Breast epithelium (tissue), 4 donors: ENCODE data around the gene TMEM126A. TPM values are rescaled to one million over a fixed set of nuclear protein-coding genes. Genes with fewer than 3 reads are reported as not detected.

ENCODE experiments used
- DNase-seq, 2 donors: peaks; one replicate each; pipeline ENCODE4 v3.0.0-alpha.2; 2019; ENCODE audit warnings: low spot score in 2 of 2
- H3K27ac ChIP-seq, 2 donors: fragments of 200-600 bp; sonication (generic) in 1 of 2; one replicate each; pipeline ENCODE4 v1.5.1; 2016 to 2019; ENCODE audit warnings: mild to moderate bottlenecking in 1 of 2
- H3K27me3 ChIP-seq, 2 donors: fragments of 200-600 bp; sonication (generic) in 1 of 2; one replicate each; pipeline versions ENCODE4 v1.5.1 to v1.6.0; 2017 to 2019; ENCODE audit warnings: control low read depth in 1 of 2, mild to moderate bottlenecking in 1 of 2
- H3K36me3 ChIP-seq: fragments of 200-600 bp; one replicate; pipeline ENCODE4 v1.5.1; 2019
- H3K4me1 ChIP-seq, 2 donors: fragments of 200-600 bp; sonication (generic); one replicate each; pipeline ENCODE4 v1.5.1; 2016 to 2019; ENCODE audit warnings: control low read depth in 1 of 2
- H3K4me3 ChIP-seq, 3 donors: fragments of 200-600 bp; sonication (generic); 1 replicate in 2 of 3; 2 replicates in 1 of 3; pipeline ENCODE4 v1.5.1; 2016 to 2019; ENCODE audit warnings: mild to moderate bottlenecking in 3 of 3, moderate library complexity in 2 of 3
- H3K9me3 ChIP-seq, 2 donors: fragments of 200-600 bp; sonication (generic) in 1 of 2; one replicate each; pipeline ENCODE4 v1.5.1; 2016 to 2019; ENCODE audit warnings: control low read depth in 1 of 2
- POLR2A ChIP-seq: fragments of 450-650 bp; IDR thresholded peaks from one replicate; pipeline ENCODE4 v1.6.1; 2016; ENCODE audit warnings: antibody characterized with exemption, mild to moderate bottlenecking, moderate library complexity
- POLR2AphosphoS5 ChIP-seq, 3 donors: sonication (generic); formaldehyde crosslinking; IDR thresholded peaks; one replicate each; pipeline ENCODE4 v1.6.1; 2017; ENCODE audit warnings: antibody characterized with exemption in 3 of 3
- intact Hi-C: fragments of 100-400 bp; cut with DNase I; formaldehyde crosslinking; loops from one replicate; pipeline ENCODE4 v1.15.1; 2023; ENCODE audit warnings: low total_unique reads
- total RNA-seq, 3 donors: library from RNA; depleted of rRNA; stranded (reverse); fragments of >200 nt; gene quantifications; one replicate each; pipeline ENCODE4 v1.1.0, GENCODE V29; 2016
- TF ChIP-seq, protein P1 (sequence below), 3 donors: fragments of 450-650 bp; IDR thresholded peaks; one replicate each; pipeline ENCODE4 v1.5.1; 2016 to 2017; ENCODE audit warnings: antibody characterized with exemption in 3 of 3, mild to moderate bottlenecking in 3 of 3, moderate library complexity in 3 of 3

The TMEM126A gene
- total RNA-seq, 3 donors from 2014 or later, result 18.6 to 33.9 (median 23.9) TPM

DNA sequence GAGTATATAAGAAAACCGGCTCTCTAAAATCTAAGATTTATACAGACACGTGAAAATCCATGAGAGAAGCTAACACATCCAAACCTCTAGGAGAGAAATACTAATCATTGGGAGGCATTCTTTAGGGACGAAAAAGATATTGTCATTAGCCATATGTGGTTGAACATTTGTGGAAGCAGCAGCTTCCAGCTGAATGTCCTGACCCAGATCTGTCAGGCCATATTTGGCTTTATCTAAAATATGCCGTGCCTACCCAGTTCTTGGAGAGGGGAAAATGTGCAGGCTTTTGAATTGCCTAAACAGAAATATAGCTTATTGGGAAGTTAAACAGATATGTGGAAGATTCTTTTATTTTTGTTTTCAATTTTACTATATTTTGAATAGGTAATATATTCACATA lies 31.8 kb downstream of the TMEM126A start:
- intact Hi-C loops, result no loop called here
- TF ChIP-seq, protein P1, sequence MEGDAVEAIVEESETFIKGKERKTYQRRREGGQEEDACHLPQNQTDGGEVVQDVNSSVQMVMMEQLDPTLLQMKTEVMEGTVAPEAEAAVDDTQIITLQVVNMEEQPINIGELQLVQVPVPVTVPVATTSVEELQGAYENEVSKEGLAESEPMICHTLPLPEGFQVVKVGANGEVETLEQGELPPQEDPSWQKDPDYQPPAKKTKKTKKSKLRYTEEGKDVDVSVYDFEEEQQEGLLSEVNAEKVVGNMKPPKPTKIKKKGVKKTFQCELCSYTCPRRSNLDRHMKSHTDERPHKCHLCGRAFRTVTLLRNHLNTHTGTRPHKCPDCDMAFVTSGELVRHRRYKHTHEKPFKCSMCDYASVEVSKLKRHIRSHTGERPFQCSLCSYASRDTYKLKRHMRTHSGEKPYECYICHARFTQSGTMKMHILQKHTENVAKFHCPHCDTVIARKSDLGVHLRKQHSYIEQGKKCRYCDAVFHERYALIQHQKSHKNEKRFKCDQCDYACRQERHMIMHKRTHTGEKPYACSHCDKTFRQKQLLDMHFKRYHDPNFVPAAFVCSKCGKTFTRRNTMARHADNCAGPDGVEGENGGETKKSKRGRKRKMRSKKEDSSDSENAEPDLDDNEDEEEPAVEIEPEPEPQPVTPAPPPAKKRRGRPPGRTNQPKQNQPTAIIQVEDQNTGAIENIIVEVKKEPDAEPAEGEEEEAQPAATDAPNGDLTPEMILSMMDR (IDR thresholded peaks at IDR 0.05), result no peak
- TF ChIP-seq POLR2AphosphoS5 (IDR thresholded peaks at IDR 0.05), result no peak
- TF ChIP-seq POLR2A, result no peak
- Histone ChIP-seq H3K4me3 (no peak overlapping the region), H3K9me3 (no peaks in the 10 kb centered on the region), H3K4me1 (no peaks in the 10 kb centered on the region), H3K27me3 (no peaks in the 10 kb centered on the region), H3K27ac (no peak overlapping the region), H3K36me3 (no peaks in the 10 kb centered on the region)
- no peak for DNase-seq

GRCh38 chr11:85680897-85681296 lies 33.1 kb downstream of the TMEM126A start:
- Histone ChIP-seq H3K4me3 (no peak overlapping the region), H3K27me3 (no peaks in the 10 kb centered on the region), H3K36me3 (no peaks in the 10 kb centered on the region), H3K4me1 (no peaks in the 10 kb centered on the region), H3K27ac (no peak overlapping the region), H3K9me3 (no peaks in the 10 kb centered on the region)
- TF ChIP-seq POLR2A, result no peak
- TF ChIP-seq POLR2AphosphoS5 (IDR thresholded peaks at IDR 0.05), result no peak
- intact Hi-C loops, result no loop called here
- no peak for DNase-seq

- H3K4me3 ChIP-seq, result peak overlapping the region; percentile 48 to 70 (median 58)
- peak in 1 of 2 donors; percentile 25 for DNase-seq
- intact Hi-C loops, result no loop called here
- no peaks in the 10 kb centered on the region for H3K9me3 ChIP-seq
- H3K27me3 ChIP-seq, result no peaks in the 10 kb centered on the region
- H3K36me3 ChIP-seq, result no peaks in the 10 kb centered on the region
- H3K4me1 ChIP-seq, result no peaks in the 10 kb centered on the region
- peak overlapping the region; percentile 16 to 44 for H3K27ac ChIP-seq
- TF ChIP-seq POLR2AphosphoS5 (IDR thresholded peaks at IDR 0.05) (peak in 1 of 3 donors; percentile 50), POLR2A (no peak)
Observed at GRCh38 chr11:85682330-85683305, 34.9 kb downstream of the TMEM126A start.

- H3K36me3 ChIP-seq, result no peaks in the 10 kb centered on the region
- peak overlapping the region; percentile 71 to 75 for H3K27ac ChIP-seq
- H3K4me3 ChIP-seq, result peak overlapping the region; percentile 38 to 59 (median 49)
- H3K4me1 ChIP-seq, result no peaks in the 10 kb centered on the region
- intact Hi-C loops, result no loop called here
- no peaks in the 10 kb centered on the region for H3K27me3 ChIP-seq
- H3K9me3 ChIP-seq, result no peaks in the 10 kb centered on the region
- TF ChIP-seq, protein P1 (IDR thresholded peaks at IDR 0.05), result no peak
- TF ChIP-seq POLR2A (no peak), POLR2AphosphoS5 (IDR thresholded peaks at IDR 0.05) (no peak)
- DNase-seq, result no peak
Observed at GRCh38 chr11:85685125-85685819, 37.5 kb downstream of the TMEM126A start.

DNA sequence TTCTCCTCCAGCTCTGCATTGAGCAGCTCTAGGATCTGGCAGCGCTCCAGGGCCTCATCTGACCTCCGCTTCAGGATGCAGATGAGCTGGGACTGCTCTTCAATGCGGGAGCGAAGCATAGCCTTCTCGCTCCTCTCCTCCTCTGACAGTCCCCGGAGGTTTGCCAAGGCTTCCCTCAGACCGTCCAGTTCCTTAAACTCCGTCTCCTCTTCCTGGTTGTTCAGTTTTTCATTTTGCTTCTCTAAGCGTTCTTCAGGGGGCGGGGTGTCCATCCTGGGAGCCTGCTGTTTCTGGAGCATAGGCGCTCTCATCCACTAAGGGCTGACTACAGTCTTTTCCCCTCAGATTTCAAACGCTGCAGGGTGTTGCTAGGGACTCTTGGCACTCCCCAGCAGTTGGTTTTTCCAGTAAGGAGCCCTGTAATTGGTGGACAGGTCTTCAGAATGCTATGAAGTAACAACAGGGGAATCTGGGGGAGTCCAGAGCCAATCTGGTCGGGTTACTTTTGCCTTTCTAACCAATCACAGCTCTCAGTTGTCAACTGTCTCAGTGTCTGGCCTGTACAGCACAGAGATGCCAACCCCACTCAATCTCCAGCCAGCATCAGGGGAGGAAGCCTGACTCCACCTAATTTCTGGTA lies 38.2 kb downstream of the TMEM126A start, which contains the start of gene CCDC89:
TSS of gene CCDC89 (minus strand) at position 376 of the 640 bp plus-strand sequence. CDS start at position 311, 65 bp downstream.
- peak in 1 of 2 donors; percentile 77 for DNase-seq
- peak in 1 of 3 donors; percentile 21 for TF ChIP-seq POLR2AphosphoS5 (IDR thresholded peaks at IDR 0.05)
- TF ChIP-seq POLR2A, result no peak
- Histone ChIP-seq H3K36me3 (no peaks in the 10 kb centered on the region), H3K27me3 (no peaks in the 10 kb centered on the region), H3K4me1 (no peaks in the 10 kb centered on the region), H3K4me3 (peak within 1 kb of the TSS; percentile 38 to 59 (median 49)), H3K9me3 (no peaks in the 10 kb centered on the region), H3K27ac (peak within 1 kb of the TSS; percentile 71 to 75)
- intact Hi-C loops, result loop anchor here (2.0 kb wide), 1 partner anchor 37 kb away; no protein-coding TSS in a partner anchor

DNA sequence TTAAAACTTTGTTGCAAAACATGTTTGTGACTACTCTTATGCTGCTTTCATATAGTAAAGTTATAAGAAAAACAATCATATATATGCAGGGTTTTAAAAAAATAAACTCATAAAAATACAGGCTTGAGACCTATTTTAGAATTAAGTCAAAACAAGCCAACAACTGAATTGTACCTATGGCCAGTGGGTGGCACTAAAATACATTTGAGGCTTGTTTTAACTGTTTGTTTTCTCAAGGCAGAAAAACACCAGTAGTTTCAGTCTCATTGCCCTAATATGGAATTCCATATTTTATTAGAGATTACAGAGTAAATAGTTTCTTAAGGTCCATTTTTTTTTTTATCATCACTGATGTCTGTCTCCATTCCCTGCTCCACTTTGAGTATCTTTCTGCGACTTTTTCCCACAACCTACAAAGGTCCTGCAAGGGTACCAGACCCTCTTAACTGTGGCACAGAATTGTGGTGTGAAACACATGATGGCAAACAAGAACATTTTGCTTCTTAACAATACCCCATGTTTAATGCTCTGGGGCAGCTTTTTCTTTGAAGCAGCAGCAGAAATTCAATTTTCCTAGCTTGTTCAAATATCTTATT lies 46.7 kb downstream of the TMEM126A start:
- Histone ChIP-seq H3K4me3 (no peak overlapping the region), H3K9me3 (no peaks in the 10 kb centered on the region), H3K27ac (no peak overlapping the region), H3K27me3 (no peaks in the 10 kb centered on the region), H3K36me3 (no peaks in the 10 kb centered on the region), H3K4me1 (no peaks in the 10 kb centered on the region)
- TF ChIP-seq, protein P1 (IDR thresholded peaks at IDR 0.05), result peak in 2 of 3 donors; percentile 28 to 59
- TF ChIP-seq POLR2A, result no peak
- DNase-seq, result no peak
- intact Hi-C loops, result no loop called here
